SU-DHL-6 (cell line): ENCODE results near the gene DSP.

Experiments
- H2AFZ ChIP-seq: fragments of 200-600 bp; sonication (generic); 2 replicates; pipeline ENCODE4 v1.6.1; 2014; ENCODE audit warnings: low read depth, mild to moderate bottlenecking, moderate library complexity, mixed read lengths, antibody characterized with exemption, low read length; ENCODE audit not compliant: severe bottlenecking
- H3F3A ChIP-seq: fragments of 200-600 bp; shearing (Covaris generic); 2 replicates; pipeline ENCODE4 v1.6.0; 2016; ENCODE audit warnings: antibody characterized with exemption, mild to moderate bottlenecking; ENCODE audit not compliant: insufficient read depth
- H3K27ac ChIP-seq: fragments of 200-600 bp; sonication (generic); 2 replicates; pipeline ENCODE4 v1.5.1; 2016; ENCODE audit warnings: low read depth, mild to moderate bottlenecking, low read length, moderate library complexity, mixed read lengths
- H3K27me3 ChIP-seq: fragments of 200-600 bp; sonication (generic), shearing (Covaris generic); 2 replicates; pipeline ENCODE4 v1.6.0; 2014; ENCODE audit warnings: mild to moderate bottlenecking, low read length
- H3K36me3 ChIP-seq: fragments of 200-600 bp; sonication (generic); 2 replicates; pipeline ENCODE4 v1.6.1; 2014; ENCODE audit warnings: mild to moderate bottlenecking, low read length, mixed read lengths
- H3K4me2 ChIP-seq: fragments of 300-600, 200-600 bp; shearing (Covaris generic), sonication (generic); 2 replicates; pipeline ENCODE4 v1.6.0; 2014; ENCODE audit warnings: low read length, low read depth, mild to moderate bottlenecking; ENCODE audit not compliant: poor library complexity, severe bottlenecking
- H3K4me3 ChIP-seq: fragments of 200-600 bp; sonication (generic); 2 replicates; pipeline ENCODE4 v1.5.1; 2014; ENCODE audit warnings: antibody characterized with exemption, low read length, mild to moderate bottlenecking, mixed read lengths; ENCODE audit not compliant: insufficient read depth, poor library complexity, severe bottlenecking
- H3K79me2 ChIP-seq: fragments of 200-600 bp; sonication (generic); 2 replicates; pipeline ENCODE4 v1.6.1; 2014; ENCODE audit warnings: mild to moderate bottlenecking, low read length, moderate library complexity; ENCODE audit not compliant: insufficient read depth
- H3K9ac ChIP-seq: fragments of 200-600 bp; sonication (generic); 2 replicates; pipeline ENCODE4 v1.7.0; 2014; ENCODE audit warnings: mild to moderate bottlenecking, low read length
- H3K9me2 ChIP-seq: fragments of 200-600 bp; sonication (generic); replicated peaks from 2 replicates; pipeline ENCODE4 v1.6.1; 2014; ENCODE audit warnings: low read length; ENCODE audit not compliant: insufficient read depth
- H3K9me3 ChIP-seq: fragments of 200-600 bp; sonication (generic); 2 replicates; pipeline ENCODE4 v1.6.1; 2014; ENCODE audit warnings: low read length, mixed read lengths; ENCODE audit not compliant: insufficient read depth
- H4K20me1 ChIP-seq: fragments of 200-600 bp; sonication (generic); 2 replicates; pipeline ENCODE4 v1.6.1; 2014; ENCODE audit warnings: low read depth, mild to moderate bottlenecking, antibody characterized with exemption, low read length, moderate library complexity, mixed read lengths
- EZH2phosphoT487 ChIP-seq: fragments of 200-600 bp; sonication (generic), shearing (Covaris generic); conservative IDR thresholded peaks from 2 replicates; pipeline ENCODE4 v1.6.1; 2018; ENCODE audit warnings: mild to moderate bottlenecking, antibody characterized with exemption, low read length, moderate library complexity, mixed read lengths
- TF ChIP-seq, protein P1 (sequence below): fragments of 200-600 bp; sonication (generic); IDR thresholded peaks from one replicate; pipeline ENCODE4 v1.5.1; 2017; ENCODE audit warnings: antibody characterized with exemption, mild to moderate bottlenecking, low read length, moderate library complexity; ENCODE audit not compliant: insufficient read depth, poor library complexity, severe bottlenecking

Gene DSP

DNA sequence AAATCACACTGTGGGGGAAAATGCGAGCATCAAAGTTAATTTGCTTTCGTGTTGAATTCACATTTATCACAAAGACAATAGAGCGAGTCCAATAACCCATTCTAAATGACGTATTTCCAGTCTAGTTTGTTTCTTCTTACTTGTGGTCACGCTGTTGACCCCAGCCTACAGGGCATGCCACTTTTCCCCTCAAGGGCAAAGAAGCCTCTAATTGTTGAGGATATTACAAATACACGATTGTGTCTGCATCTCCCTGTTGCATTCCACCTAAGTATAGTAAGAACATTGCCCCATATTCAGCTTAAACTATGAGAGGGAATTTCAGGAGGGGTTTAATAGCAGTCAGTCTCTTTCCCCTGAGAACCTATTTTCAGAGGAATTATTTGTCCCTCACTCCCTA, 37.4 kb upstream of the DSP start:
- Histone ChIP-seq H3K4me3 (no peak overlapping the region), H3K4me2 (no peak overlapping the region), H3K79me2 (no peaks in the 10 kb centered on the region), H3K36me3 (no peaks in the 10 kb centered on the region), H3K9me3 (no peaks in the 10 kb centered on the region), H3K9me2 (no peaks in the 10 kb centered on the region), H4K20me1 (no peaks in the 10 kb centered on the region), H3K27ac (no peak overlapping the region), H3K9ac (no peak overlapping the region), H3F3A (no peaks in the 10 kb centered on the region), H3K27me3 (no peaks in the 10 kb centered on the region), H2AFZ (no peak overlapping the region)
- no peak for TF ChIP-seq EZH2phosphoT487
- TF ChIP-seq, protein P1, sequence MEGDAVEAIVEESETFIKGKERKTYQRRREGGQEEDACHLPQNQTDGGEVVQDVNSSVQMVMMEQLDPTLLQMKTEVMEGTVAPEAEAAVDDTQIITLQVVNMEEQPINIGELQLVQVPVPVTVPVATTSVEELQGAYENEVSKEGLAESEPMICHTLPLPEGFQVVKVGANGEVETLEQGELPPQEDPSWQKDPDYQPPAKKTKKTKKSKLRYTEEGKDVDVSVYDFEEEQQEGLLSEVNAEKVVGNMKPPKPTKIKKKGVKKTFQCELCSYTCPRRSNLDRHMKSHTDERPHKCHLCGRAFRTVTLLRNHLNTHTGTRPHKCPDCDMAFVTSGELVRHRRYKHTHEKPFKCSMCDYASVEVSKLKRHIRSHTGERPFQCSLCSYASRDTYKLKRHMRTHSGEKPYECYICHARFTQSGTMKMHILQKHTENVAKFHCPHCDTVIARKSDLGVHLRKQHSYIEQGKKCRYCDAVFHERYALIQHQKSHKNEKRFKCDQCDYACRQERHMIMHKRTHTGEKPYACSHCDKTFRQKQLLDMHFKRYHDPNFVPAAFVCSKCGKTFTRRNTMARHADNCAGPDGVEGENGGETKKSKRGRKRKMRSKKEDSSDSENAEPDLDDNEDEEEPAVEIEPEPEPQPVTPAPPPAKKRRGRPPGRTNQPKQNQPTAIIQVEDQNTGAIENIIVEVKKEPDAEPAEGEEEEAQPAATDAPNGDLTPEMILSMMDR: no peak

DNA sequence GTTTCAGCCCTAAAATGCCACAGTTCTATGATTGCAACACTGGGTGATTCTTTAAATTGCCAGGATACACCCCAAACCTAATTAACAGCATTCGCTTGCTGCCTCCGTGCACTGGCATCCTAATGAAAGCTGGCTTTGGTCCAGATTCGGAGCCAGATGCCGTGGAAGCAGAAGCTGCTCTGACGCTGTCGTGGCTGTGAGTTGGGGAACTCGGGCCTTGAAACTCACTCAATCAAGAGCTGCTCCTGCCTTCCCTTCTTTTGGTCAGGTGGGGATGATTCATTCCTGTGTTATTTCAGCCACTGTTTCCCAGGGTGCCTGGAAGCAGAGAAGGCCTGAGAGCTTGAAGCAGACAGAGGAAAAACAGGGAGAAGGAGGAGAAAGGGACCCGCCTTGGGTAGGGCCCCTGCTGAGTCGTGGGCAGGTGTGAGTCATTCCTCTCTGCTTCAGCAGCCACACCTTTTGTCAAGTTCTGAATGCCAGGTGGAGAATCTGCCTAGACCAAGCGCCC, 36.2 kb upstream of the DSP start:
- Histone ChIP-seq H3K9ac (no peak overlapping the region), H3K27me3 (no peaks in the 10 kb centered on the region)

DNA sequence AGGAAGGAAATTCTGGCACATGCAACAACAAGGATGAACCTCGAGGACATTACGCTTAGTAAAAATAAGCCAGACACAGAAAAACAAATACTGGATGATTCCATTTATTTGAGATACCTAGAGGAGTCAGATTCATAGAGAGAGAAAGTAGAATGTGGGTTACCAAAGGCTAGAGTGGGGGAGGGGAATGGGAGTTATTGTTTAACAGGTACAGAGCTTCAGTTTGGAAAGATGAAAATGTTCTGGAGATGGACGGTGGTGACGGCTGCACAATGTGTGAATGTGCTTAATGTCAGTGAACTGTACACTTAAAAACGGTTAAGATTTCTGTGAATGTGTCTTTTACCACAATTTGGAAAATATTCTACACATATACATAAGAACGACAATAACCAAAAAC, 33.9 kb upstream of the DSP start:
- no peak overlapping the region for H3K4me2 ChIP-seq
- H3K36me3 ChIP-seq: no peaks in the 10 kb centered on the region
- no peak overlapping the region for H3K4me3 ChIP-seq
- H3K27me3 ChIP-seq: no peaks in the 10 kb centered on the region
- H3K9me3 ChIP-seq: no peaks in the 10 kb centered on the region
- no peak for TF ChIP-seq EZH2phosphoT487
- TF ChIP-seq, protein P1: no peak
- no peaks in the 10 kb centered on the region for H3K9me2 ChIP-seq
- H3K79me2 ChIP-seq: no peaks in the 10 kb centered on the region
- H4K20me1 ChIP-seq: no peaks in the 10 kb centered on the region
- no peak overlapping the region for H3K9ac ChIP-seq
- no peak overlapping the region for H3K27ac ChIP-seq
- H3F3A ChIP-seq: no peaks in the 10 kb centered on the region
- no peak overlapping the region for H2AFZ ChIP-seq

More for the DNA sequence above, 36.2 kb upstream of the DSP start:
- H4K20me1 ChIP-seq: no peaks in the 10 kb centered on the region
- no peaks in the 10 kb centered on the region for H3K9me3 ChIP-seq
- no peak for TF ChIP-seq EZH2phosphoT487
- TF ChIP-seq, protein P1: no peak
- no peak overlapping the region for H3K27ac ChIP-seq
- no peak overlapping the region for H3K4me3 ChIP-seq
- H3K4me2 ChIP-seq: no peak overlapping the region
- no peaks in the 10 kb centered on the region for H3K36me3 ChIP-seq
- H3K9me2 ChIP-seq: no peaks in the 10 kb centered on the region
- no peaks in the 10 kb centered on the region for H3K79me2 ChIP-seq
- no peak overlapping the region for H2AFZ ChIP-seq
- no peaks in the 10 kb centered on the region for H3F3A ChIP-seq
